PC-9 (cell line): ENCODE measurements around the gene STUB1.

ENCODE experiments used
- EZH2 ChIP-seq: fragments of 200-600 bp; sonication (generic); IDR thresholded peaks from 2 replicates; pipeline ENCODE4 v1.8.0; 2017; ENCODE audit warnings: antibody characterized with exemption, low read depth
- TF ChIP-seq, protein P1 (sequence below): fragments of 200-600 bp; sonication (generic); conservative IDR thresholded peaks from 2 replicates; pipeline ENCODE4 v1.6.1; 2017; ENCODE audit warnings: mixed run types, antibody characterized with exemption, mild to moderate bottlenecking, moderate library complexity

DNA sequence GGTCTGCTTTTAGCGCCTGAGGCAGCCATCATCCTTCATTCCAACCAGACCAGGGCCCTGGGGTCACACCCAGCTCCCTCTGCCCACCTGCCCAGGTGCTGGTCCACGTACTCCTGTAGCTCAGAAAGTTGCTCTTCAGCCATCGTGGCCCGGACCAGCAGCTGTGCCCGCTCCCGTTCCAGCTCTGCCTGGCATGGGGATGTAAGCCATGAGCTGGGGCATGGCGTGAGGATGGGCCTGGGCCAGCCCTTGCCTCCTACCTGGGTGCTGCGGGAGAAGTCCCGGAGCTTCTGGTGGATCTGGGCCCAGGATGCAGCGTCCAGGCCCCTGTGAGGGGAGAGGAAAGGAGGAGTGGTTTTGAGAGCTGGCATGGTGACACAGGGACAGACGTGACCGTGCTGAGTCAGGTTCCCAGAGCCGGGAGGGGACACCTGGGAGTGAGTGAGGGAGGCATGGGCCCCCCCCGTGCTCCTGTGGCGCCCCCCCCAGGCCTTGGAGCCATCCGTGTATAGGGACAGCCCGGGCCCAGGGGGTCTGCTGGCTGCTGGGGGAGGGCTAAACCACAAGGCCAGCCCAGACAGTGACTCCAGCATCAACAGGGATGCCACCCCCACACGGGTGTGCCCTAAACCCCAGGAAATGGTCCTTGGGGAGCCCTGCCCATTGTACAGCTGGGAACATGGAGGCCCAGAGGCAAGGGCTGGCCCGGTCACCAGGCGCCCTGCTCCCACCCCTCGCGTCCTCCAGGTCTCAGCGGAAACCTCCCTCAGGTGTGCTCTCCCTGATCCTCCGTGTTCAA lies 42.8 kb downstream of the STUB1 start:
- TF ChIP-seq EZH2, result no peak
- TF ChIP-seq, protein P1, sequence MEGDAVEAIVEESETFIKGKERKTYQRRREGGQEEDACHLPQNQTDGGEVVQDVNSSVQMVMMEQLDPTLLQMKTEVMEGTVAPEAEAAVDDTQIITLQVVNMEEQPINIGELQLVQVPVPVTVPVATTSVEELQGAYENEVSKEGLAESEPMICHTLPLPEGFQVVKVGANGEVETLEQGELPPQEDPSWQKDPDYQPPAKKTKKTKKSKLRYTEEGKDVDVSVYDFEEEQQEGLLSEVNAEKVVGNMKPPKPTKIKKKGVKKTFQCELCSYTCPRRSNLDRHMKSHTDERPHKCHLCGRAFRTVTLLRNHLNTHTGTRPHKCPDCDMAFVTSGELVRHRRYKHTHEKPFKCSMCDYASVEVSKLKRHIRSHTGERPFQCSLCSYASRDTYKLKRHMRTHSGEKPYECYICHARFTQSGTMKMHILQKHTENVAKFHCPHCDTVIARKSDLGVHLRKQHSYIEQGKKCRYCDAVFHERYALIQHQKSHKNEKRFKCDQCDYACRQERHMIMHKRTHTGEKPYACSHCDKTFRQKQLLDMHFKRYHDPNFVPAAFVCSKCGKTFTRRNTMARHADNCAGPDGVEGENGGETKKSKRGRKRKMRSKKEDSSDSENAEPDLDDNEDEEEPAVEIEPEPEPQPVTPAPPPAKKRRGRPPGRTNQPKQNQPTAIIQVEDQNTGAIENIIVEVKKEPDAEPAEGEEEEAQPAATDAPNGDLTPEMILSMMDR, result no peak
